NCI-H2196 treated with DMSO at 0.1 percent for 48 hours (cell line): ENCODE results near the gene SYT10.
"Not testable (repeated sequence)": the region's sequence is repeated elsewhere in the genome, so short reads cannot be mapped to it uniquely, and the experiment has no call there.

Source experiments
- DNase-seq: peaks from one replicate; lab custom pipeline; 2025; ENCODE audit not compliant: unreplicated experiment; lab: John Stamatoyannopoulos, UW

SYT10 gene

GRCh38 chr12:33349791-33350190, 89.8 kb downstream of the SYT10 start:
- no peak for DNase-seq

- DNase-seq = not testable (repeated sequence)
Observed at GRCh38 chr12:33331961-33332398, 107.6 kb downstream of the SYT10 start.

GRCh38 chr12:33330940-33331339, 108.7 kb downstream of the SYT10 start:
- no peak for DNase-seq
